Stomach (tissue), 4 donors: ENCODE data around the gene ABR.

Experiments
- POLR2A ChIP-seq, 4 donors: fragments of 450-650 bp; IDR thresholded peaks; one replicate each; pipeline ENCODE4 v1.6.1; 2016; ENCODE audit warnings: antibody characterized with exemption in 4 of 4, control low read depth in 2 of 4, mild to moderate bottlenecking in 1 of 4, moderate library complexity in 1 of 4
- POLR2AphosphoS5 ChIP-seq, 3 donors: sonication (generic); formaldehyde crosslinking; IDR thresholded peaks; one replicate each; pipeline ENCODE4 v1.6.1; 2016; ENCODE audit warnings: antibody characterized with exemption in 3 of 3
- TF ChIP-seq, protein P1 (sequence below), 7 experiments: fragments of 450-650 bp in 4 of 7; fragments of 200-600 bp in 3 of 7; sonication (generic) in 3 of 7; IDR thresholded peaks; one replicate each; pipeline ENCODE4 v1.5.1; 2016 to 2019; ENCODE audit warnings: antibody characterized with exemption in 7 of 7, control low read depth in 2 of 7, mild to moderate bottlenecking in 1 of 7

DNA sequence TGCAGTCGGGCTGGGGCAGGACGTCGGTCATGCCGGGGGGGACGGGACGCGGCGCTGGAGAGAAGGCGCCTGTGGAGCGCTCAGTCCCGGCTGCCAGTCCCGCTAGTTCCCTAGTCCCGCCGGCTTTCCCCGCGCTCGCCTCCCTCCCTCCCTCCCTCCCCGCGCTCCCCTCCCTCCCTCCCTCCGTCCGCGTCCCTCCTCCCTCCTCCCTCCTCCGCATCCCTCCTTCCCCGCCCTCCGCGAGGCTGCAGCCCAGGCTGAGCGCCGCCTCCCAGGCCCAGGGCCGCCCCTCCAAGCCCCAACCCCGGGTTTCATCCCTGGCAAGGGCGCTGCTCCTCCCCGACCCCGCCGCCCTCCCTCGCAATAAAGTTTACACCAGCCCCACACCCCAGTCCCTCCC, 148.1 kb downstream of the ABR start:
- no peak for TF ChIP-seq POLR2AphosphoS5 (IDR thresholded peaks at IDR 0.05)
- TF ChIP-seq, protein P1, sequence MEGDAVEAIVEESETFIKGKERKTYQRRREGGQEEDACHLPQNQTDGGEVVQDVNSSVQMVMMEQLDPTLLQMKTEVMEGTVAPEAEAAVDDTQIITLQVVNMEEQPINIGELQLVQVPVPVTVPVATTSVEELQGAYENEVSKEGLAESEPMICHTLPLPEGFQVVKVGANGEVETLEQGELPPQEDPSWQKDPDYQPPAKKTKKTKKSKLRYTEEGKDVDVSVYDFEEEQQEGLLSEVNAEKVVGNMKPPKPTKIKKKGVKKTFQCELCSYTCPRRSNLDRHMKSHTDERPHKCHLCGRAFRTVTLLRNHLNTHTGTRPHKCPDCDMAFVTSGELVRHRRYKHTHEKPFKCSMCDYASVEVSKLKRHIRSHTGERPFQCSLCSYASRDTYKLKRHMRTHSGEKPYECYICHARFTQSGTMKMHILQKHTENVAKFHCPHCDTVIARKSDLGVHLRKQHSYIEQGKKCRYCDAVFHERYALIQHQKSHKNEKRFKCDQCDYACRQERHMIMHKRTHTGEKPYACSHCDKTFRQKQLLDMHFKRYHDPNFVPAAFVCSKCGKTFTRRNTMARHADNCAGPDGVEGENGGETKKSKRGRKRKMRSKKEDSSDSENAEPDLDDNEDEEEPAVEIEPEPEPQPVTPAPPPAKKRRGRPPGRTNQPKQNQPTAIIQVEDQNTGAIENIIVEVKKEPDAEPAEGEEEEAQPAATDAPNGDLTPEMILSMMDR (IDR thresholded peaks at IDR 0.05), result no peak
- no peak for TF ChIP-seq POLR2A (IDR thresholded peaks at IDR 0.05)
